Common myeloid progenitor, CD34-positive (primary cell): ENCODE measurements around the gene C10orf62.

Experiments used
- CTCF ChIA-PET: fragments of 350-600 bp; sonication (Branson Sonifier 250); formaldehyde crosslinking; loops from one replicate; lab custom pipeline; 2021; ENCODE audit warnings: antibody characterized with exemption; lab: Charles Lee
- POLR2A ChIA-PET: fragments of 350-600 bp; sonication (Branson Sonifier 250); formaldehyde crosslinking; loops from one replicate; lab custom pipeline; 2021; ENCODE audit warnings: antibody characterized with exemption; lab: Charles Lee
- DNase-seq, 3 donors: peaks; one replicate each; pipeline versions ENCODE4 v3.0.0 to v3.0.0-alpha.2; 2013
- H3K27ac ChIP-seq, 2 experiments: 1 replicate in 1 of 2; 2 replicates in 1 of 2; pipeline ENCODE4 v1.7.0; 2013; ENCODE audit warnings: inconsistent platforms in 2 of 2, low read length in 2 of 2, mild to moderate bottlenecking in 2 of 2, low read depth in 1 of 2, moderate library complexity in 1 of 2; ENCODE audit not compliant: severe bottlenecking in 2 of 2, insufficient read depth in 1 of 2, poor library complexity in 1 of 2
- H3K27me3 ChIP-seq, 5 experiments: replicated peaks in 2 of 5; 1 replicate in 3 of 5; 2 replicates in 2 of 5; pipeline versions ENCODE4 v1.6.1 to v1.7.0; 2013; ENCODE audit warnings: low read length in 4 of 5, mild to moderate bottlenecking in 2 of 5, moderate library complexity in 2 of 5, inconsistent platforms in 1 of 5; ENCODE audit not compliant: insufficient read depth in 5 of 5, control insufficient read depth in 4 of 5
- H3K36me3 ChIP-seq, 4 experiments: 1 replicate in 2 of 4; 2 replicates in 2 of 4; pipeline versions ENCODE4 v1.6.1 to v1.7.0; 2013; ENCODE audit warnings: low read length in 3 of 4, control low read depth in 1 of 4, mild to moderate bottlenecking in 1 of 4; ENCODE audit not compliant: control insufficient read depth in 4 of 4, insufficient read depth in 4 of 4
- H3K4me1 ChIP-seq, 4 experiments: 1 replicate in 3 of 4; 2 replicates in 1 of 4; pipeline versions ENCODE4 v1.6.1 to v1.7.1; 2013; ENCODE audit warnings: low read length in 3 of 4, mild to moderate bottlenecking in 3 of 4, control low read depth in 1 of 4, inconsistent platforms in 1 of 4, moderate library complexity in 1 of 4; ENCODE audit not compliant: control insufficient read depth in 4 of 4, insufficient read depth in 4 of 4; ENCODE audit errors: control extremely low read depth in 1 of 4
- H3K4me3 ChIP-seq, 7 experiments: 1 replicate in 4 of 7; 2 replicates in 3 of 7; pipeline versions ENCODE4 v1.5.1 to v1.7.0; 2013; ENCODE audit warnings: mild to moderate bottlenecking in 7 of 7, low read length in 6 of 7, moderate library complexity in 6 of 7, inconsistent platforms in 2 of 7, low read depth in 2 of 7, control low read depth in 1 of 7; ENCODE audit not compliant: insufficient read depth in 4 of 7, control insufficient read depth in 1 of 7; ENCODE audit errors: extremely low read depth in 1 of 7
- H3K9me3 ChIP-seq, 5 experiments: 1 replicate in 4 of 5; 2 replicates in 1 of 5; pipeline versions ENCODE4 v1.6.1 to v1.7.1; 2013; ENCODE audit warnings: low read length in 4 of 5, mild to moderate bottlenecking in 2 of 5, inconsistent platforms in 1 of 5, low read depth in 1 of 5, moderate library complexity in 1 of 5; ENCODE audit not compliant: control insufficient read depth in 4 of 5, insufficient read depth in 2 of 5; ENCODE audit errors: control extremely low read depth in 1 of 5
- WGBS: methylation state at CpG from one replicate; pipeline ENCODE4 v1.1.5; 2013; ENCODE audit not compliant: insufficient coverage; 5-methylcytosine and 5-hydroxymethylcytosine counted together

Gene C10orf62

GRCh38 chr10:97578171-97578844 is 11.2 kb upstream of the C10orf62 start:
- ChIA-PET CTCF (interaction anchor here (1.5 kb wide), 1 partner anchor 10 kb away, joined by 4 read pairs; no protein-coding TSS in a partner anchor), POLR2A (no interaction called here)
- 77% methylated on average over 31 of the region's 40 CpGs for WGBS
- H3K4me1 ChIP-seq = no peaks in the 10 kb centered on the region
- no peak overlapping the region for H3K27ac ChIP-seq
- H3K27me3 ChIP-seq = peaks cover 0 to 15% (median 3%) of the 10 kb centered on the region in 5 experiments
- H3K9me3 ChIP-seq = no peaks in the 10 kb centered on the region
- DNase-seq = no peak
- no peaks in the 10 kb centered on the region for H3K36me3 ChIP-seq
- peak overlapping the region in 1 of 7 experiments; percentile 8 for H3K4me3 ChIP-seq

DNA sequence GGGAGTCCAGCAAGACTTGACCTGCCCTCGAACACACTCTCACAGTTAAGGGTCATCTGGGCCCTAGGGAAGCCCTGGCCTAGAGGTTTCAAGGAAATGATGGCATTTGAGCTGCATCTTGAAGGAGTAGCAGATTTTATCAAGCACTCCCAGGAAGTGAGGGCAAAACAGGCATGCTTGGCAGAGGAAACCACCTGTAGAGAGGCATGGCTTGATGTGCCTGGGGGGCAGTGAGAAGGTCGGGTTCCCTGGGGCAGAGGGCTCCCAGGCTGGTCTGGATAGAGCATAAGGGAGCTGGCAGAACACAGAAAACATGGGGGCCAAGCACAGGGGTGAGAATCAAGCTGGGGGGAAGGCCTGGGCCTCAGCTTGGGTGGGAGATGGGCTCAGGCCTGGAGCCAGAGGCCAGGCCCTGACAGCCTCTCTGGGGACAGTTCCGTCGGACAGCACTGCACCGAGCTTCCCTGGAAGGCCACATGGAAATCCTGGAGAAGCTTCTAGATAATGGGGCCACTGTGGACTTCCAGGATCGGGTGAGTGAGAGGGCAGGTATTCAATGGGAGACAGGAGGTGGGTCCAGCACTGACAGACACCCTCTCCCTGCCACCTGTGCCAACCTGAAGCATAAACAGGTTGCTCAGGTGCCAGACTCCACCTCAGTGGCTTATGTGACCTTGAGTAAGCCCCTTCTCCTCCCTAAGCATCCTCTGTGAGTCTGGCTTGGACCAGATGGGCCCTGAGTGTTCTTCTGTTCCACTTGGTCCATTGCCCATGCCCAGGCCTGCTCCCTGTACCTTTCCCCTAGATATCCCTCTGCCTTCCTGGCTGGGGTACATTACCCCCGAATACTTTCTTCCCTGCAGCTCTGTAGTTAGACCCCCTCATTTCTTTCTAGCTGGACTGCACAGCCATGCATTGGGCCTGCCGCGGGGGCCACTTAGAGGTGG is 8.8 kb upstream of the C10orf62 start:
- no peaks in the 10 kb centered on the region for H3K4me1 ChIP-seq
- no peaks in the 10 kb centered on the region for H3K9me3 ChIP-seq
- no peak overlapping the region for H3K4me3 ChIP-seq
- no peaks in the 10 kb centered on the region for H3K36me3 ChIP-seq
- CTCF ChIA-PET = interaction anchor here (1.1 to 1.2 kb wide), 3 partner anchors 8 to 144 kb away, joined by 3 to 5 read pairs (median 3); partner anchors contain the start of genes ANKRD2 and C10orf62
- no peak overlapping the region for H3K27ac ChIP-seq
- POLR2A ChIA-PET = no interaction called here
- 99% methylated on average over 8 of the region's 9 CpGs for whole genome bisulfite sequencing
- DNase-seq = no peak
- H3K27me3 ChIP-seq = peaks cover 0 to 15% (median 3%) of the 10 kb centered on the region in 5 experiments

- no peak overlapping the region for H3K4me3 ChIP-seq
- H3K4me1 ChIP-seq = no peaks in the 10 kb centered on the region
- no peaks in the 10 kb centered on the region for H3K9me3 ChIP-seq
- H3K27me3 ChIP-seq = peaks cover 0 to 15% (median 3%) of the 10 kb centered on the region in 5 experiments
- ChIA-PET CTCF (interaction anchor here (1.0 to 1.1 kb wide), 2 partner anchors 9 to 115 kb away, joined by 3 to 5 read pairs; partner anchors contain the start of gene ANKRD2), POLR2A (no interaction called here)
- H3K27ac ChIP-seq = no peak overlapping the region
- H3K36me3 ChIP-seq = no peaks in the 10 kb centered on the region
- DNase-seq = no peak
- 100% methylated on average over 7 of the region's 8 CpGs for WGBS
Observed at GRCh38 chr10:97582169-97582568, 7.4 kb upstream of the C10orf62 start.

DNA sequence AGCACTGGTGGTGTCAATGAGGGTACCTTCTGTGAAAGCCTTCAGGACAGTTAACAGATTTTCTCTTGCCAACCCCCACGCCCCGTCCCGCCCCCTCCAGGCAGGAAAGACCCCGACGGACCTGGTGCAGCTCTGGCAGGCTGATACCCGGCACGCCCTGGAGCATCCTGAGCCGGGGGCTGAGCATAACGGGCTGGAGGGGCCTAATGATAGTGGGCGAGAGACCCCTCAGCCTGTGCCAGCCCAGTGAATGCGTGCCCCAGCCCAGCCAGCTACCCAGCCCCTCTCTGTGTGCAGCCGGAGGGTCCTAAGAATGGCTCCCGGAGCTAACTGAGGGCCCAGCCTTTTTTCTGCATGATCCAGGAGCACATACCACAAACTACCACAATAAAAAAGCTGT is 6.0 kb upstream of the C10orf62 start:
- WGBS = 95% methylated on average over 11 of the region's 13 CpGs
- Histone ChIP-seq H3K27ac (no peak overlapping the region), H3K27me3 (peaks cover 0 to 5% (median 3%) of the 10 kb centered on the region in 5 experiments), H3K4me3 (no peak overlapping the region), H3K4me1 (no peaks in the 10 kb centered on the region), H3K36me3 (no peaks in the 10 kb centered on the region), H3K9me3 (no peaks in the 10 kb centered on the region)
- CTCF ChIA-PET = interaction anchor here (1.3 to 2.1 kb wide), 3 partner anchors 8 to 29 kb away, joined by 4 to 6 read pairs (median 5); no protein-coding TSS in a partner anchor
- POLR2A ChIA-PET = no interaction called here
- DNase-seq = no peak

GRCh38 chr10:97584060-97584797 is 5.3 kb upstream of the C10orf62 start, which contains the start of gene HOGA1:
Gene HOGA1, plus strand, starts transcription at chr10:97584389. Its CDS starts 315 bp downstream, at chr10:97584704.
- no peak within 1 kb of the TSS for H3K27ac ChIP-seq
- H3K4me3 ChIP-seq = no peak within 1 kb of the TSS
- no peaks in the 10 kb centered on the region for H3K36me3 ChIP-seq
- WGBS = 100% methylated on average over 2 of the region's 5 CpGs
- no peaks in the 10 kb centered on the region for H3K27me3 ChIP-seq
- H3K9me3 ChIP-seq = no peaks in the 10 kb centered on the region
- ChIA-PET CTCF (interaction anchor here (1.3 to 2.1 kb wide), 3 partner anchors 8 to 28 kb away, joined by 4 to 5 read pairs (median 5); partner anchors contain the start of gene ANKRD2), POLR2A (no interaction called here)
- DNase-seq = no peak
- no peaks in the 10 kb centered on the region for H3K4me1 ChIP-seq

DNA sequence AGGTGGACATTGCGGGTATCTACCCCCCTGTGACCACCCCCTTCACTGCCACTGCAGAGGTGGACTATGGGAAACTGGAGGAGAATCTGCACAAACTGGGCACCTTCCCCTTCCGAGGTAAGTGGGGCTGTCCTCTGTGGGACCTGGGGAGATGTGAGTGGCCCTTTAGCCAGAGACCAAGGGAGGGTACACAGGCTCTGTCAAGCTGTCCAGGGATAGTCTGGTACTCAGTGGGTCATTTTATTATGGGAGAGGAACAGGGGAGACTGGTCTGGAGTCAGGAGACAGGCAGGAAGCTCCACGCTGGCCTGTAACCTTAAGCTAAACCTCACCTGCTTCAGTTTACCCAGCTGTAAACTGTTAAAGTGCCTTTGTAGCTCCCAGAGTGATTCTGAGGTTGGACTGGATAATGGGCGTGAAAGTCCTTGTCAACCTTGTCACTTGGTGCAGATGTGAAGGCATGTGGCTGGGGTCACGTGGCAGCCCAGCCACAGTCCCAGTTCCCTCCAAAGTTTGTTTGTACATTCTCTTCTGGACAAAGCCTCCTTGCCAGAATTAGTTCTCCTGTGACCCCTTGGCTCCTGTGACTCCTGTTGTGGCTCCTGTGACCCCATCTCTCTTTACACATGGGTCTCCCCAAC is 4.6 kb upstream of the C10orf62 start:
- H3K27me3 ChIP-seq = no peaks in the 10 kb centered on the region
- WGBS = 92% methylated on average over 3 of the region's 5 CpGs
- no peak overlapping the region for H3K4me3 ChIP-seq
- no peaks in the 10 kb centered on the region for H3K36me3 ChIP-seq
- no peaks in the 10 kb centered on the region for H3K9me3 ChIP-seq
- H3K4me1 ChIP-seq = no peaks in the 10 kb centered on the region
- ChIA-PET CTCF (interaction anchor here (1.2 to 2.1 kb wide), 3 partner anchors 13 to 64 kb away, joined by 3 to 5 read pairs (median 5); partner anchors contain the start of gene ANKRD2), POLR2A (no interaction called here)
- no peak for DNase-seq
- no peak overlapping the region for H3K27ac ChIP-seq
